Activated T-cell treated with anti-CD3 and anti-CD28 coated beads, Interleukin-2, amount 50 U/mL, for 72 hours (primary cell): ENCODE measurements around the gene CTR9. TPM values are rescaled to one million over a fixed set of nuclear protein-coding genes. Genes with fewer than 3 reads are reported as not detected.

Source experiments
- ATAC-seq, 2 donors: fragments of 150-1000 bp; cut with Tn5 transposase; replicated peaks in 1 of 2; 2 replicates each; pipeline ENCODE4 v1.10.0; 2021; ENCODE audit warnings: moderate library complexity in 2 of 2, mild to moderate bottlenecking in 1 of 2
- DNase-seq, 2 donors: peaks; one replicate each; pipeline ENCODE4 v3.0.0; 2021 to 2022; ENCODE audit warnings: mixed read lengths in 1 of 2
- H3K27ac Mint-ChIP-seq: one replicate; pipeline ENCODE4 v1.8.0; 2022; ENCODE audit warnings: mild to moderate bottlenecking, moderate library complexity, mixed read lengths
- H3K27me3 Mint-ChIP-seq: one replicate; pipeline ENCODE4 v1.8.0; 2022; ENCODE audit warnings: low read depth, mixed read lengths
- H3K36me3 Mint-ChIP-seq, 2 donors: one replicate each; pipeline ENCODE4 v1.8.0; 2022; ENCODE audit warnings: mixed read lengths in 2 of 2, mild to moderate bottlenecking in 1 of 2; ENCODE audit not compliant: insufficient read depth in 2 of 2
- H3K4me1 Mint-ChIP-seq: one replicate; pipeline ENCODE4 v1.8.0; 2022; ENCODE audit warnings: low read depth, mixed read lengths
- H3K4me3 Mint-ChIP-seq, 2 donors: one replicate each; pipeline ENCODE4 v1.8.0; 2022; ENCODE audit warnings: mild to moderate bottlenecking in 2 of 2, mixed read lengths in 2 of 2, moderate library complexity in 2 of 2
- H3K9me3 Mint-ChIP-seq, 2 donors: one replicate each; pipeline ENCODE4 v1.8.0; 2022; ENCODE audit warnings: mixed read lengths in 2 of 2
- total RNA-seq, 2 donors: library from RNA; stranded (reverse); gene quantifications; one replicate each; pipeline ENCODE4 v1.2.3, GENCODE V29; 2022

Gene CTR9
- total RNA-seq, 2 donors from 2014 or later = 33.1 to 41.0 TPM

DNA sequence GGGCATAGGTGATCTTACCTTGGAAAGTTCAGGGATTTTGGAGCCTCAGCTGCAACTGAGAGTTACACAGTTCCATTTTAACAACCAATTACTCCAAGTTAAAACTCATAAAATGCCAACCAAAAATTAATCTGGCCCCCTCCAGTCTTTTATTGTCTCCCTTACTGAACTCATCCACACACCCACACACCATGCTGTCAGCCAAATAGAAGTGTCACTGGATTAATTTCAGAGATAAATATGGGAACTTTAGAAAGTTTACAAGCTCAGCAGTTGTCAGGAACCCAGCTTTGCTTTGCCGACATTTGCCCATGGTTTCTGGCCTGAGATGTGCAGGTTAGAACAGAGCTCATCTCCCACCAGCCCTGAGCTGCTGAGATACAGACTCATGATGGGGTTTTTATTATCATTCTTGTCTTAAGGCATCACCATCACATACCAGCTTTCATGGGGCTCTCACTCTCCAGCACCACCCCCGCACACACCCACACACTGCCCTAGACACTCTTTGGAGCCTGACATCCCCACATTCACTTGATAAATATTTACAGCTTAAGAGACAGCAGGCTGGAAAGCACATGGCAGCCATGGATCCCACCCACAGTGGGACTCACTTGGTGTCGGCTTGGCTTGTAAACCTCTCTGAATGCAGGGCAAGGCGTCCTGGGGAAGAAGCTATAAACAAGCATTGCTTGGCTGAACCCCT, 23.7 kb upstream of the CTR9 start:
- Mint-ChIP-seq H3K9me3 (no peaks in the 10 kb centered on the region), H3K27ac (no peak overlapping the region), H3K4me1 (peaks cover 23% of the 10 kb centered on the region), H3K36me3 (peaks cover 5 to 6% of the 10 kb centered on the region in 2 donors), H3K4me3 (no peak overlapping the region), H3K27me3 (peaks cover 34% of the 10 kb centered on the region)
- no peak for DNase-seq
- ATAC-seq = no peak

DNA sequence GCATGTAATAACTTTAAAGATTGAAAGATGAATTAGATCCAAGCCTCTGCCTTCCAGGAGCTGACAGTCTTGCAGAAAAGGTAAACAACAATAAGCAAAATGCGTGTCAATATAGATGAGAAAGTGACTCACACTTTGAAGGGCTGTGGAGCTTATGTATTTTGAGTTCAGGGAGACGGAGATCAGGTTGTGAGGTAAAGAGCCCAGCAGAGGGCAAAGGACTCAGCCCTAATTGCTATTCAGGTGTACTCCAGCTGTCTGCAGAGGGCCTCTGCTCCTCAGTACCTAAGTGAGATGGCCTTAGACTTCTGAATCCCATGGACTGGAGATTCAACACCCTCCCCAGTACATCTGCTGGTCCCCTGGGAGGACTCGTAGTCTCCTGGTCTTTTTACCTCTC, 22.9 kb upstream of the CTR9 start:
- H3K9me3 Mint-ChIP-seq = no peaks in the 10 kb centered on the region
- H3K36me3 Mint-ChIP-seq = peaks cover 5 to 6% of the 10 kb centered on the region in 2 donors
- no peak for DNase-seq
- H3K4me3 Mint-ChIP-seq = no peak overlapping the region
- peaks cover 34% of the 10 kb centered on the region for H3K27me3 Mint-ChIP-seq
- no peak for ATAC-seq
- peaks cover 23% of the 10 kb centered on the region for H3K4me1 Mint-ChIP-seq
- no peak overlapping the region for H3K27ac Mint-ChIP-seq

DNA sequence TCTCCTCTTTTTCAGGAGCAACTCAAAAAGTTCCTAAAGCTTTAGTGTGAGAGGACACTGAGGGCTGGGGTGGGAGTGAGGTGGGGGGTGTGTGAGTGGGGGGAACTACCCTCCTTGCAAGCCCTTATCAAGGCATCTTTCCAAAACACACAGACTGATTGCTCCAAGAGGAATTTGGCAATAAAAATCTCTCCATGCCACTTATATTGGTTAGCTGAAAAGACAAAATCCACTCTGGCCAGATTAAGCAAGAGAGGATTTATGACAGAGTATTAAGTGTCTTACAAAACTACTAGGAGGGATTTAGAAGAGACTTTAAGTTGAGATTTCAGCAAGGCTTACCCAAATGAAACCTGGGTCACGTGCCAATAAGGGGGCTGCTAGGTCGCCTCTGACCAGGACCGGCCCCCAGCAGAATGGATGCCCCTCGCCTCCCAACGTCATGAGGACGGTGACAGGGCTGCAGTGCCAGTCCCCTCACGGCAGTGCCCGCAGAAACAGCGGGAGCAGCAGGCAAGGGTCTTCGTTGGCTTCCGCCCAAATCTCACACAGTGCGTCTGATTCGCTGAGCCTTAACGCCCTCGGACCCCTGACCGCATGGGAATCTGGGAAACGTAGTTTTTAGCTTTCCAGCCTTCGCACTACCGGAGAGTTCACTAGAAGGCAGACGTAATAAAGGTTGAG, 22.1 kb upstream of the CTR9 start:
- Mint-ChIP-seq H3K4me1 (peaks cover 23% of the 10 kb centered on the region), H3K4me3 (no peak overlapping the region)

DNA sequence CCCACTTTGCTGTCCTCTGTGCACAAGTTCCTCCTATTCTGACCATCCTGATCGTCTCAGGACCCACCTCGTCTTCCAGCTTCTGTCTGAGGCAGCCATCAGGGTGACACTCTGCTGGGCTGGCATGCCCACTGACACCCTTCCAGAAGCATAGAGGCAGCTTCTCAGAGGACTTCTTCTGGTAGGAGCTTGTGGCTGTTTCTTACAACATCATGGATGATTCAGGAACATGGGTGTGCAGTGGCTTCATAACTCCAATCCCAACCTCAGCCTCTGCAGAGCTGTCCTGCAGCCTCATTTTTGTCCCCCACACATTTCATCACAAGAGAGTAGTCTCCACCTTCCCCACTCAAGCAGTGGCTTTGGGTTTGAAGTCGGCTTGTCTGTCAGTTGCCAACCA, 20.9 kb upstream of the CTR9 start:
- H3K27ac Mint-ChIP-seq = no peak overlapping the region
- peaks cover 4 to 6% of the 10 kb centered on the region in 2 donors for H3K36me3 Mint-ChIP-seq
- H3K27me3 Mint-ChIP-seq = peaks cover 22% of the 10 kb centered on the region
- peaks cover 22% of the 10 kb centered on the region for H3K4me1 Mint-ChIP-seq
- H3K9me3 Mint-ChIP-seq = no peaks in the 10 kb centered on the region
- ATAC-seq (no peak), DNase-seq (no peak)
- no peak overlapping the region for H3K4me3 Mint-ChIP-seq

More for the DNA sequence above, 22.1 kb upstream of the CTR9 start:
- Mint-ChIP-seq H3K9me3 (no peaks in the 10 kb centered on the region), H3K27me3 (peaks cover 28% of the 10 kb centered on the region), H3K36me3 (peaks cover 5 to 6% of the 10 kb centered on the region in 2 donors), H3K27ac (no peak overlapping the region)
- ATAC-seq (no peak), DNase-seq (no peak)

DNA sequence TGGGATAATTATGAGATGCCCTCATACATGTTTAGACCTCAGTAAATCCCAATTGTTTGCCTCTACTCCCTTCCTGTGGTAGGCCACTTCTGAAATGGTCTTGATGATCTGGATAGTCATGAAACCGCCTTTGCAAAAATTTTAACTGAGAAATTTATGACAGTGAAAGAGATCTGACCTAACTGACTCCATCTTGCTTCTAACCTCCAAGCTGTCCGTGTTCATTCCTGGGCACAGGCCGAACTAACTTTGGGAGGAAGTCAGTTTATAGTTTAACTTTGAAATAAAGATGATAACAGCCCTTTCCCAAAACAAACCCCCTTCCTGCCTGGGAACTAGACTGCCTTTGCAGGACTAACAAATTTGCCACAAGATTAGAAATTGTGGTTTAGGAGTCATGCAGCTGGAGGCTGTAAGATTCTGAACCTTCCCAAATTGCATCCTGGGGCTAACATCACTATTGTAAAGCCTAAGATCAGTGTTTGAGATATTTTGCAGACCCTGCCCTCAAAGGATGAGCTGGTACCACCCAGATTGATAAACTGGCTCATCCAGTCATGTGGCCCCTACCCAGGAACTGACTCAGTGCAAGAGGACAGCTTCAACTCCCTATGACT, 19.9 kb upstream of the CTR9 start:
- ATAC-seq = no peak
- H3K4me1 Mint-ChIP-seq = peaks cover 20% of the 10 kb centered on the region
- H3K9me3 Mint-ChIP-seq = no peaks in the 10 kb centered on the region
- H3K27ac Mint-ChIP-seq = no peak overlapping the region
- H3K27me3 Mint-ChIP-seq = peaks cover 22% of the 10 kb centered on the region
- DNase-seq = no peak
- H3K36me3 Mint-ChIP-seq = peaks cover 2% of the 10 kb centered on the region in 2 donors
- H3K4me3 Mint-ChIP-seq = no peak overlapping the region

DNA sequence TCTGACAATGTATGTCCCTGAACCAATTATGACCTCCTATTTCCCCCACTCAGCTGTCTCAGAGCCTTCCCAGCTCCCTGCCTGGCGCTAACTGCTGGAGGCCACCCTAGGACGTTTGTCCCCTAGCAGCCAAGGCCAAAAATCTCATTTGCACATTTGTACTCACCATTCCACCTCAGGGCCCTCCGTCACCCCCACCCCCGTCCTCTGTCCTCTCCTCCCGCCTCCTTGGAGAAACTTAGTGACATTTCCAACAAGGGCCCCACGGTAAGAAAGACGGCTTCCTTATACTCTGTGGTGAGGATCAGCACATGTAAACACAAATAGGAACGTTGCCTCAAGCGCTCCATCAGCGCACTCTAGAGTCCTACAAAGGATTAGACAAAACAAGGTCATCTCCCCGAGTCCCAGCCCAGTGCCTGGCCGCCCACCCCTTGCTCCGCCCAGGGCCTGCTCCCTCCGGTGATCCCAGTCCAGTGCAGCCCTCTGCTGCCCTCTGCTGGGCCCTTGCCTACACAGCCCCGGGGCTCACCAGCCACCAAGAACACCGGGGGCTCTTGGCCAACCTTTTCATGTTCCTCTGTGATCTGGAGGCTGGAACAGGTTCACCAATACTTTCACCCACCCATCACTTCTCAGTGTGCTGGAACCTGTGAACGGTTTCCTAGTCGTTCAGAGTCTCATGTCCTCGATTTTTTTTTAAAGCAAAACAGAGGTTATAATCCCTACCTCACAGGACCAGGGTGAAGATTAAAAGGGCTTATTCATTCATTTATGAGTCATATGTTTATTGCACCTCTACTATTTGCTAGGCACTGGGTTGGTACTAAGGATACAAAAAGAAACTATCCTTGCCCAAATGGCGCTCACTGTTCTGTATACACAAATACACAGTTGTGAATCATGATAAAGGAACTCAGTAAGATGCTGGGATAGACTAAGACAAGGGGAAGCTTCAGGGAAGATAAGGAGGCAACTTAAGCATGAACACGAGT, 15.3 kb upstream of the CTR9 start:
- DNase-seq = peak; percentile 92 to 94
- no peaks in the 10 kb centered on the region for H3K9me3 Mint-ChIP-seq
- H3K27ac Mint-ChIP-seq = no peak overlapping the region
- H3K36me3 Mint-ChIP-seq = peaks cover 0 to 2% of the 10 kb centered on the region in 2 donors
- peak; percentile 99 to 100 for ATAC-seq
- peak overlapping the region; percentile 55 to 61 for H3K4me3 Mint-ChIP-seq
- H3K4me1 Mint-ChIP-seq = peaks cover 11% of the 10 kb centered on the region
- peaks cover 7% of the 10 kb centered on the region for H3K27me3 Mint-ChIP-seq

DNA sequence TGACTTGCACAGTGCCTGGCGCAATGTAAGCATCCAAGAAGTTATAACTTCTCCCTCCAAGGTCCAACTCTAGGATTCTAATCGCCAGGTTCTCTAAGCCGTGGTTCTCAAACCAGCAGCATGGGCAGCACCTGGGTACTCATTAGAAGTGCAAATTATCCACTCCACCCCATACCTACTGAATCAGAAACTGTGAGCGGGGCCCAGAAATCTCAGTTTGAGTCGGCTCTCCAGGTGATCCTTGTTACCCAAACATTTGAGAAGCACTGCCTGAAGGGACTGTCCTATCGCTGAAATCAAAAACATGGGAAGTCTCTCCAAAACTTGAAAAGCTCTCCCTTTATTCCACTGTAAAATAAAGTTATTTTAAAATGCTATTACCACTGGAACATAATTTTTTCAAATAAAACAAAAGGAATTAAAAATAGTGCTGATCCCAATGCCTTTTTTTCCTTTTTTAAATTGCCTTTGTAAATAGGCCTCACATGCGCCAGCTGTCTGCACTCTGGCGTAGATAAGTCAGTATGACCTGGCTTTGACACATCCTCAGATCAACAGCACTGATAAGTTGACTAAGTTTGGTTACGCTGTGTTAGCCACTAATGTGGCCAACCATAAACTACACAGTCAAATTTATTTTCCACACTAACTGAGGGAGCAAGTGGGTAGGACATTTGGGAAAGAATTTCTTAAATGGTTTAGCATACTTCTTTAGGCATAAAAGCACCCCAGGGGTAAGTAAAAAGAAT, 8.4 kb upstream of the CTR9 start:
- peak; percentile 86 to 97 for ATAC-seq
- H3K27me3 Mint-ChIP-seq = no peaks in the 10 kb centered on the region
- no peaks in the 10 kb centered on the region for H3K9me3 Mint-ChIP-seq
- peak overlapping the region; percentile 6 for H3K27ac Mint-ChIP-seq
- peaks cover 27% of the 10 kb centered on the region for H3K4me1 Mint-ChIP-seq
- peak overlapping the region; percentile 56 to 74 for H3K4me3 Mint-ChIP-seq
- H3K36me3 Mint-ChIP-seq = no peaks in the 10 kb centered on the region
- DNase-seq = peak; percentile 33 to 52

DNA sequence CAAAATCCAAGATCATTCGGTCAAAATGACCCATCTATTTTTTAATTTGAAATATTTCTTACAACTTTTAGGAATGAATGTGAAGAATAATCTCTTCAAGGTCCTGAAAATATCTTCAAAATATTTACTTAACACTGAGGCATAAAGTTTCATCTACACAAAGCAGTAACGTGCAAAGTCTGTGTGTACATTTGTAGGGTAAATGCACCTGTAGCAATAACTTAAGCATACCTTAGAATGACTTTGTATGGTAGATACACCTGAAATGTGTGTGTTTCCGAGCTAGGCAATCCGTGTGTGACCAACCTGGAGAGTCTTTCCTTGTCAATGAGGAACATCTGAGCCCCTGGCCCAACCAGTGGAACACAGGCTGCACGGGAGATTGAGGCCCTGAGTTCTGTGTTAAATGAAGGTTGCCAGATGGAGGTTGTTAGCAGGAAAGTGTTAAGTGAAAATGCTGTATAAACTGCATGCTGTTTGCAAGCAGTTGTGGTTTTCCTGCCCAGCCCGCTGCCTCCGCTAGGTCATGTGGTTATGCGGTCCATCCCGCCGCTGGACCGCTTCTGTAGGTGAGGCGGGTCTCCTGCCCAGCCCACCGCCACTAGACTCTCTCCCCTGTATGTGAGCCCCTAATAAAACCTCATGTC, 7.6 kb upstream of the CTR9 start:
- H3K9me3 Mint-ChIP-seq = no peaks in the 10 kb centered on the region
- peak; percentile 25 to 30 for ATAC-seq
- no peaks in the 10 kb centered on the region for H3K36me3 Mint-ChIP-seq
- H3K4me1 Mint-ChIP-seq = peaks cover 30% of the 10 kb centered on the region
- DNase-seq = peak; percentile 29 to 50
- no peaks in the 10 kb centered on the region for H3K27me3 Mint-ChIP-seq
- peak overlapping the region; percentile 45 to 68 for H3K4me3 Mint-ChIP-seq
- H3K27ac Mint-ChIP-seq = peak overlapping the region; percentile 72

DNA sequence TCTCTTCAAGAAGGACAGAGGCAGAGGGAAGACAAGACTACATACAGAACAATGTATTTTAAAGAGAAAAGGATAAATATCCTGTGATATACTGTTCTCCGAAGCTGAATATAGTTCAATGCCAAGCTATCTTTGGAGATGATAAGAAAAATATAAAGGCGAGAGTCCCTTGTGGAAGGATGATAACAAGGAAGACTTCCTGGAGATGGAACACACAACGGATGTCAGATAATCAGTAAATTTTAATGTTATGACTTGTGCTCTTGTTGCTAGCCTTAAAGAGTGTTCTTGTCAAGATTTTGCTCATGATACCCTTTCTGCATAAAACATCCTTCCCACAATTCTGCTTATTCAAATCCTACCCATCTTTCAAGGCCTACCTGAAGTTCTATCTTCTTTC, 6.8 kb upstream of the CTR9 start:
- no peak for DNase-seq
- H3K27me3 Mint-ChIP-seq = no peaks in the 10 kb centered on the region
- H3K4me1 Mint-ChIP-seq = peaks cover 35% of the 10 kb centered on the region
- peak overlapping the region; percentile 72 for H3K27ac Mint-ChIP-seq
- ATAC-seq = no peak
- H3K36me3 Mint-ChIP-seq = no peaks in the 10 kb centered on the region
- no peaks in the 10 kb centered on the region for H3K9me3 Mint-ChIP-seq
- H3K4me3 Mint-ChIP-seq = peak overlapping the region in 1 of 2 donors; percentile 68

DNA sequence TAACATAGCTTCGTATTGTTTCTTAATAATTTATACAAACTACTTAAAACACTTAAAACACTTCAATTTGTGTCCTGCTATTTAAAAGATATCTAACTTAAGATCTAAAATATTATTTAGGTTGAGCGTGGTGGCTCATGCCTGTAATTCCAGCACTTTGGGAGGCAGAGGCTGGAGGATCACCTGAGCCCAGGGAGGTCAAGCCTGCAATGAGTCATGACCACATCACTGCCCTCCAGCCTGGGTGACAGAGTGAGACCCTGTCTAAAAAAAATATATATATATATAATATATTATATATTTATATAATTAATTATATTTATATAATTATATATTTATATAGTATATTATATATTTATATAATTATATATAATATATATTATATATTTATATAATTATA, 4.2 kb upstream of the CTR9 start:
- Mint-ChIP-seq H3K9me3 (no peaks in the 10 kb centered on the region), H3K27me3 (no peaks in the 10 kb centered on the region), H3K4me3 (no peak overlapping the region), H3K4me1 (peaks cover 32% of the 10 kb centered on the region), H3K36me3 (no peaks in the 10 kb centered on the region), H3K27ac (no peak overlapping the region)
- DNase-seq (no peak), ATAC-seq (no peak)

DNA sequence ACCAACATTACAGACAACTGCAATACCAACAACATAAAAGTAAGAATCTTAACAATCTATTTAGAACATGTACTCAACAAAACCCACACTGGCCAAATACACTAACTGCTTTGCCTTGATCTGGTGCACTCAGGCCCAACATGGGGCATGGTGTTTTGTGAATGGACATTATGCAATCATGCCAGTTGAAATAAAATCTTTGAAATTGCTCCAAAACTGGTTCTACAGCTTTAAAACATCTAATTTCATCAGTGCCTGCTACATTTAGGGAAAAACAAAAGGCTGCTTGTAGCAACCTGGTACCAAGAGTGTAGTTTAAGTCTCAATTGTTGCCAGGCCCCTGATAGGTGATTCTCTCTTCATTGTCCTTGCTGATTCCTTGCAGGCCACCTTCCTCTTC, 3.3 kb upstream of the CTR9 start:
- no peak for ATAC-seq
- no peak for DNase-seq
- Mint-ChIP-seq H3K27me3 (no peaks in the 10 kb centered on the region), H3K9me3 (no peaks in the 10 kb centered on the region), H3K4me1 (peaks cover 32% of the 10 kb centered on the region), H3K36me3 (peaks cover 0 to 1% of the 10 kb centered on the region in 2 donors), H3K4me3 (no peak overlapping the region), H3K27ac (no peak overlapping the region)

DNA sequence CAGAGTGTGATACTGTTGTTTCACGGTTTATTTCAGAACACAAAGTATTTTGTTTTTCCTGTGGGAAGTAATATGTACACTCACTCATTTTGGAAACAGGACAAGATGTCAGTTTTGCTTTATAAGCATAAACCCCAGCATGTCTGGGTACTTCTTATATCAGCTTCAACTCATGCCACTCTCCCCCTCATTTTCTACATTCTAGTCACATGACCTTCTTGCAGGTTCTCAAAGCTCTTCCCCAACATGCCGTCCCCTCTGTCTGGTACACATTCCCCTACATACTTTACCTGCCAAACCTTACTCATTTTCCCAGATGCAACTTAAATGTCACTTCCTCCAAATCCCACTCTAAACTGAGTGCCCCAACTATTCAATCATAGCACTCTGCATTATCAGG, 1.6 kb upstream of the CTR9 start:
- H3K9me3 Mint-ChIP-seq = no peaks in the 10 kb centered on the region
- peaks cover 29% of the 10 kb centered on the region for H3K4me1 Mint-ChIP-seq
- peaks cover 0 to 1% of the 10 kb centered on the region in 2 donors for H3K36me3 Mint-ChIP-seq
- H3K27ac Mint-ChIP-seq = no peak overlapping the region
- peak overlapping the region in 1 of 2 donors; percentile 0 for H3K4me3 Mint-ChIP-seq
- H3K27me3 Mint-ChIP-seq = no peaks in the 10 kb centered on the region
- ATAC-seq (no peak), DNase-seq (no peak)
